ENCODE results near the gene TUT4. TPM values are rescaled to one million over a fixed set of nuclear protein-coding genes. Genes with fewer than 3 reads are reported as not detected.

TUT4 gene
- total RNA-seq, 4 donors from 2014 or later, result 22.1 to 212 (median 50.0) TPM

DNA sequence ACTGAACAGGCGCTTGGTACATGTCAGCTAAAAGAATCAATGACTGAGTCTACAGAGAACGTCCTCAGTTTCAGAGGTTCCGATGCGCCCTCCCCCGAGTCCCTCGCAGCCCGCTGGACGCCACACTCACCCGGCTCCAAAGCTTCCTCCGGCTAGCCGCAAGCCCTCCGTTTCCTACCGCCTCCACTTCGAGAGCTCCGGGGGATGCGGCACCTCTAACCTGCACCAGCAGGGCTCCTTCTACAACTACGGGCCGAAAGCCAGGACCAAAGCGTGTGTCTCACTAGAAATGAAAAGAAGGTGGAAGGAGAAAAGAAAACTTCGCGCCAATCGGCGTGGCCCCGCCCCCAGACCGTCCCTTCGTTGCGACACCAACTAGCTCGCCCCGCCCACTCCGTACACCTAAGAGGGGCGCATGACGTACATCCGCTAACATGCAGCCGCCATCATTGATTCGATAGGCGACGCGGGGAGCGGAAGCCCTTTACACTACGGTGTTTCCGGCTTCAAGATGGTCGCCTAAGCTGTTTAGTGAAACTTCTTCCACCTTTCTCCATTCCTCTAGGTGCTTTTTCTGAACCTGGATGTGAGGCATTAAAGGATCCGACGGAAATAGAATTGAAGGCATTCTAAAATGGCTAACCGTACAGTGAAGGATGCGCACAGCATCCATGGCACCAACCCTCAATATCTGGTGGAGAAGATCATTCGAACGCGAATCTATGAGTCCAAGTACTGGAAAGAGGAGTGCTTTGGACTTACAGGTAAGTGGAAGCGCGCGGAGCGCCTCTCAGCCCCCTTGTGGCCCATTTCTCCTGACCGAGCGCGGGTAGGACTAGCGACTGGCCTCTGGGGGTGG, 148.5 kb downstream of the TUT4 start, which contains the start of the genes ORC1 and PRPF38A:
Gene ORC1 (minus strand): TSS at position 308 of the 859 bp plus-strand sequence. CDS start 2,200 bp downstream, outside the sequence.
Gene PRPF38A (plus strand): TSS at position 487 of the 859 bp plus-strand sequence. CDS start 148 bp downstream, at position 635.
- Histone ChIP-seq H3K4me3 (peak within 1 kb of the TSS; percentile 72 to 86 (median 78)), H3K27ac (peak within 1 kb of the TSS; percentile 86 to 95 (median 93)), H3K27me3 (no peaks in the 10 kb centered on the region), H3K4me1 (peaks cover 0 to 28% (median 8%) of the 10 kb centered on the region in 4 donors), H3K36me3 (peaks cover 0 to 28% (median 0%) of the 10 kb centered on the region in 3 donors), H3K9me3 (no peaks in the 10 kb centered on the region)
- peak; percentile 98 to 100 (median 99) for DNase-seq
- peak; percentile 66 to 73 for TF ChIP-seq POLR2A (IDR thresholded peaks at IDR 0.05)
- TF ChIP-seq, protein P1, sequence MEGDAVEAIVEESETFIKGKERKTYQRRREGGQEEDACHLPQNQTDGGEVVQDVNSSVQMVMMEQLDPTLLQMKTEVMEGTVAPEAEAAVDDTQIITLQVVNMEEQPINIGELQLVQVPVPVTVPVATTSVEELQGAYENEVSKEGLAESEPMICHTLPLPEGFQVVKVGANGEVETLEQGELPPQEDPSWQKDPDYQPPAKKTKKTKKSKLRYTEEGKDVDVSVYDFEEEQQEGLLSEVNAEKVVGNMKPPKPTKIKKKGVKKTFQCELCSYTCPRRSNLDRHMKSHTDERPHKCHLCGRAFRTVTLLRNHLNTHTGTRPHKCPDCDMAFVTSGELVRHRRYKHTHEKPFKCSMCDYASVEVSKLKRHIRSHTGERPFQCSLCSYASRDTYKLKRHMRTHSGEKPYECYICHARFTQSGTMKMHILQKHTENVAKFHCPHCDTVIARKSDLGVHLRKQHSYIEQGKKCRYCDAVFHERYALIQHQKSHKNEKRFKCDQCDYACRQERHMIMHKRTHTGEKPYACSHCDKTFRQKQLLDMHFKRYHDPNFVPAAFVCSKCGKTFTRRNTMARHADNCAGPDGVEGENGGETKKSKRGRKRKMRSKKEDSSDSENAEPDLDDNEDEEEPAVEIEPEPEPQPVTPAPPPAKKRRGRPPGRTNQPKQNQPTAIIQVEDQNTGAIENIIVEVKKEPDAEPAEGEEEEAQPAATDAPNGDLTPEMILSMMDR (IDR thresholded peaks at IDR 0.05), result peak in 4 of 6 experiments; percentile 33 to 70 (median 62)

DNA sequence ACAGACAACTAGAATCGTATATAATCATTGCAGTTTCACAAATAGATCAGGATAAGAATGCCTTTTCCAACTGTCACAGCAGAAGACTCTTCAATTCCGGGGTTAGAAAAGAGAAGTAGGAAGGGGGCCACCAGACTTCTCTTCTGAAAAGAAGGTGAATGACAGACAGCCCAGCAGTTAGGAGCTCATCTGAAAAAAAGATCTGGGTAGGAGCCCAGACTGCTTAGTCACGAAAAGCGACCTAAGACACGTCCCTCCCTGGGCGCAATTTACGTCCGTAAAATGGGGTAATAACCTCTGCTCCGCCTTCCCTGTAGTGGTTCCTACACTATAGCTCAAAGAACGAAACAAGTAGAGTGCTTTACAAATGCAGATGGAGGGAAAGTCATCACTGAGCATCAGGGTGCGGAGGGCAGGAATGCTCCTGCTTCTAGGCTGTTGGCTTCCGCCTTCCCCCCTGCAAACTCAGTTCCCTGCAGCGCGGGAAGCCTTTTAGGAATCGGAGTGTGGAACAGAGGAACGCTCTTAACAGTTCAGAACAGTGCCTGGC, 149.3 kb downstream of the TUT4 start:
- peak overlapping the region; percentile 72 to 86 (median 78) for H3K4me3 ChIP-seq
- no peaks in the 10 kb centered on the region for H3K27me3 ChIP-seq
- H3K36me3 ChIP-seq, result peaks cover 0 to 21% (median 0%) of the 10 kb centered on the region in 3 donors
- TF ChIP-seq, protein P1 (IDR thresholded peaks at IDR 0.05), result no peak
- TF ChIP-seq POLR2A (IDR thresholded peaks at IDR 0.05), result no peak
- no peaks in the 10 kb centered on the region for H3K9me3 ChIP-seq
- DNase-seq, result peak in 1 of 3 donors; percentile 54
- peaks cover 0 to 28% (median 8%) of the 10 kb centered on the region in 4 donors for H3K4me1 ChIP-seq
- H3K27ac ChIP-seq, result peak overlapping the region; percentile 86 to 95 (median 93)

DNA sequence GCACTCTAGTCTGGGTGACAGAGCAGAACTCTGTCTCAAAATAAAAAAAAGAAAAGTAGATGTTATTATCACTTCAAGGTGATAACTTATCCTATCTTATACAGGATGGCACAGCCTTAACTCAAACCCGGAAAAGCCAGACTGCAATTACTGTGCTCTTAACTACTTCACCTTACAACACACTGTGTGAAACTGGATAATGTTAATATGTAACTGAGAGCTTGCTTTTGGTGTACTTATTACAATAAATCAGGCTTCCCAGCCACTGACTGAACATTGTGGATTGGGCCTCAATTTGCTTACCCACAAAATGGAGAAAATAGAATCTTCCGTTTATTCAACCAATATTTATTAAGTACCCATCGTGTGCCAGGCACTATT, 150.0 kb downstream of the TUT4 start:
- Histone ChIP-seq H3K27ac (peak overlapping the region in 1 of 4 donors; percentile 94), H3K9me3 (no peaks in the 10 kb centered on the region), H3K4me1 (peaks cover 0 to 28% (median 8%) of the 10 kb centered on the region in 4 donors), H3K36me3 (peaks cover 0 to 13% (median 0%) of the 10 kb centered on the region in 3 donors), H3K4me3 (peak overlapping the region in 1 of 4 donors; percentile 77), H3K27me3 (no peaks in the 10 kb centered on the region)
- no peak for TF ChIP-seq POLR2A (IDR thresholded peaks at IDR 0.05)
- TF ChIP-seq, protein P1 (IDR thresholded peaks at IDR 0.05), result no peak
- DNase-seq, result no peak

GRCh38 chr1:52400131-52400530, 152.8 kb downstream of the TUT4 start:
- no peak overlapping the region for H3K4me3 ChIP-seq
- peaks cover 0 to 11% (median under 1%) of the 10 kb centered on the region in 4 donors for H3K4me1 ChIP-seq
- no peaks in the 10 kb centered on the region for H3K36me3 ChIP-seq
- no peaks in the 10 kb centered on the region for H3K9me3 ChIP-seq
- H3K27ac ChIP-seq, result no peak overlapping the region
- no peak for DNase-seq
- no peak for TF ChIP-seq POLR2A (IDR thresholded peaks at IDR 0.05)
- TF ChIP-seq, protein P1 (IDR thresholded peaks at IDR 0.05), result no peak
- no peaks in the 10 kb centered on the region for H3K27me3 ChIP-seq

GRCh38 chr1:52399629-52400028, 153.3 kb downstream of the TUT4 start:
- Histone ChIP-seq H3K4me1 (peaks cover 0 to 11% (median 0%) of the 10 kb centered on the region in 4 donors), H3K4me3 (no peak overlapping the region), H3K27me3 (no peaks in the 10 kb centered on the region), H3K27ac (no peak overlapping the region), H3K9me3 (no peaks in the 10 kb centered on the region), H3K36me3 (no peaks in the 10 kb centered on the region)
- DNase-seq, result no peak
- no peak for TF ChIP-seq POLR2A (IDR thresholded peaks at IDR 0.05)
- TF ChIP-seq, protein P1 (IDR thresholded peaks at IDR 0.05), result no peak

All from Peyer's patch (tissue), 4 donors.